ENCODE results near the gene MBD3. TPM values are rescaled to one million over a fixed set of nuclear protein-coding genes. Genes with fewer than 3 reads are reported as not detected.

The MBD3 gene
- total and polyA plus RNA-seq, 8 donors, result 39.8 to 154 (median 57.4) TPM

DNA sequence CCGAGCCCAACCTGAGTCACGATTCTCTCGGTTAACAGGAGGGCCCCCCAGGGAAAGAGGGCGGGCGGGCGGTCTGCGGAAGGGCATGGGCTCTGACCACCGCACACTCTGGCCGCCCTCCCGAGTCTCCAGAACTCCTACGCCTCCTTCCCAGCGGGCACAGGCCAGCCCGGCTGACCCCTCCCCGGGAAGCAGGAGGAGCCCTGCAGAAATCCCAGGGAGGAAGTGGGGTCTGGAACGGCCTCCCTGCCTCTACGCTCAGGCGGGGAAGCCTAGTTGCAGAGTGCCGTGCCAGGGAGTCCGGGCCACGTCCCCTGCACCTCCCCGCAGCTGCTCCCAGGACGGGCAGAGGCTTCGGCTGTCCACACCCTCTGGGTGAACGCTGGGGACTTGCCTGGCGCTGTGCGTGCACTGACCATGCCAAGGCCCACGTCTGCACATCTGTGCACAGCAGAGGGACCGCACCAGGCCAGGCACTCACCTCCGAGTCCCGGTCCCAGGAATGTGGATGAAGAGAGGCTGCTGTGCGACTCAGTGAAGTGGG is 39.0 kb upstream of the MBD3 start:
- no peak overlapping the region for H3K4me3 ChIP-seq
- H3K27ac ChIP-seq, result no peak overlapping the region
- H3K4me1 ChIP-seq, result peaks cover 0 to 13% (median 6%) of the 10 kb centered on the region in 4 donors
- 76 to 95% (median 93%) methylated on average over 3 to 31 of the region's 31 CpGs for WGBS, 5 donors
- TF ChIP-seq CTCF (IDR thresholded peaks at IDR 0.05) (no peak), EP300 (IDR thresholded peaks at IDR 0.05) (no peak), POLR2AphosphoS5 (IDR thresholded peaks at IDR 0.05) (no peak), POLR2A (IDR thresholded peaks at IDR 0.05) (no peak)
- DNase-seq, result no peak
- H3K9me3 ChIP-seq, result peaks cover 0 to 5% (median 0%) of the 10 kb centered on the region in 4 donors
- intact Hi-C loops (cut with DNase I; ENCODE audit: low total_unique reads), result no loop called here
- peaks cover 17 to 73% (median 62%) of the 10 kb centered on the region in 4 donors for H3K36me3 ChIP-seq
- no peaks in the 10 kb centered on the region for H3K27me3 ChIP-seq

- intact Hi-C loops (cut with DNase I; ENCODE audit: low total_unique reads), result no loop called here
- H3K4me3 ChIP-seq, result no peak overlapping the region
- 88 to 95% (median 92%) methylated on average over 4 to 17 of the region's 17 CpGs for WGBS, 5 donors
- H3K36me3 ChIP-seq, result peaks cover 17 to 73% (median 63%) of the 10 kb centered on the region in 4 donors
- H3K4me1 ChIP-seq, result peaks cover 0 to 13% (median 6%) of the 10 kb centered on the region in 4 donors
- H3K27ac ChIP-seq, result no peak overlapping the region
- no peaks in the 10 kb centered on the region for H3K27me3 ChIP-seq
- no peak for DNase-seq
- TF ChIP-seq CTCF (IDR thresholded peaks at IDR 0.05), result no peak
- TF ChIP-seq EP300 (IDR thresholded peaks at IDR 0.05), result no peak
- TF ChIP-seq POLR2AphosphoS5 (IDR thresholded peaks at IDR 0.05), result no peak
- TF ChIP-seq POLR2A (IDR thresholded peaks at IDR 0.05), result no peak
- H3K9me3 ChIP-seq, result peaks cover 0 to 5% (median 0%) of the 10 kb centered on the region in 4 donors
Measured at GRCh38 chr19:1630811-1631210, 38.1 kb upstream of the MBD3 start.

DNA sequence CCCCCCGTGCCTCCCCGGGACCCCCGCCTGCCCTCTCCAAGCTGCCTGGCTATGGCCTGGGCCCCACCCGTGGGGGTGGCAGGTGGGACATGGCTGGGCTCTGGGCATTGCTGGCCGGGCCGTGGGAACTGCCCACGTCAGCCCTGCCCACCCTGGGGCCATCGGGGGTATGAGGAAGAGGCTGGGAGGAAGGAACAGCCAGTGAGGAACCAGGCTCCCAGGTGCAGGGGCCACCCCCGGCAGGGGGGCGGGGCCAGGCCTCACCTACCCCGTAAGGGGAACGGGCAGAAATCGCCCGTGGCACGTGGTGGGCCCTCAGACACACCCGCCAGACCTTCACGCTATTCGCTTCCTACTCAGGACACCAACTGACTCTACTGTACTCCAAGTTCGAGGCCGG is 37.3 kb upstream of the MBD3 start:
- TF ChIP-seq EP300 (IDR thresholded peaks at IDR 0.05) (no peak), POLR2A (IDR thresholded peaks at IDR 0.05) (no peak), CTCF (IDR thresholded peaks at IDR 0.05) (no peak), POLR2AphosphoS5 (IDR thresholded peaks at IDR 0.05) (no peak)
- 88 to 94% (median 91%) methylated on average over 18 to 20 of the region's 20 CpGs for WGBS, 5 donors
- intact Hi-C loops (cut with DNase I; ENCODE audit: low total_unique reads), result no loop called here
- no peak for DNase-seq
- H3K4me1 ChIP-seq, result peaks cover 0 to 13% (median 6%) of the 10 kb centered on the region in 4 donors
- no peaks in the 10 kb centered on the region for H3K27me3 ChIP-seq
- no peak overlapping the region for H3K27ac ChIP-seq
- H3K9me3 ChIP-seq, result peaks cover 0 to 3% (median 0%) of the 10 kb centered on the region in 4 donors
- no peak overlapping the region for H3K4me3 ChIP-seq
- peaks cover 15 to 75% (median 68%) of the 10 kb centered on the region in 4 donors for H3K36me3 ChIP-seq

DNA sequence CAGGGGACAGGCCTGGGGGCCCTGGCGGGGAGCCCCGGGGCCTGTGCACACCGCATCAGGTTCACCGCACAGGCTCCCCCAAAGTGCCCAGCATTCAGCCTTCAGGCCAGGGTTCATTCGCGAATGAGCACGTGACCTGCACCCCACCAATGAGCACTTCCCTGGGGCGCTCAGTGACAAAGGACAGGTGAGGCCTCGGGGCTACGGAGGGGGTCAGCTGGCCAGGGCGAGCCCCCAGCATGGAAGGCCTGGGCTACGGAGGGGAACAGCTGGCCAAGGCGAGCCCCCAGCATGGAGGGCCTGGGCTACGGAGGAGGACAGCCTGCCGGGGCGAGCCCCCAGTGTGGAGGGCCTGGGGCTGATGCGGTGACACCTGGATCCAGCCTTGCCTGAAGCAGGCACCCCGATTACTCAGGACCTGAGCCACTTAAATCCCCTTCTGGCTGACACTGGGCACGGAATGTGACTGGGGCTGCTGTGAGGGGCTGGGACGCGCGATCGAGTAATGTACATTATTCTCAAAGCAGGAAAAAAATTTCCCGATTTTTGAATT is 36.7 kb upstream of the MBD3 start:
- H3K27ac ChIP-seq, result no peak overlapping the region
- DNase-seq, result no peak
- WGBS, 5 donors, result 93 to 98% (median 98%) methylated on average over 18 to 24 of the region's 24 CpGs
- H3K36me3 ChIP-seq, result peaks cover 9 to 74% (median 66%) of the 10 kb centered on the region in 4 donors
- TF ChIP-seq EP300 (IDR thresholded peaks at IDR 0.05), result no peak
- no peak for TF ChIP-seq POLR2A (IDR thresholded peaks at IDR 0.05)
- no peak for TF ChIP-seq POLR2AphosphoS5 (IDR thresholded peaks at IDR 0.05)
- no peak for TF ChIP-seq CTCF (IDR thresholded peaks at IDR 0.05)
- intact Hi-C loops (cut with DNase I; ENCODE audit: low total_unique reads), result no loop called here
- H3K9me3 ChIP-seq, result no peaks in the 10 kb centered on the region
- H3K4me3 ChIP-seq, result no peak overlapping the region
- no peaks in the 10 kb centered on the region for H3K27me3 ChIP-seq
- peaks cover 0 to 13% (median 6%) of the 10 kb centered on the region in 4 donors for H3K4me1 ChIP-seq
